Peyer's patch (tissue), 4 donors: ENCODE data around the gene CRELD2. TPM values are rescaled to one million over a fixed set of nuclear protein-coding genes. Genes with fewer than 3 reads are reported as not detected.
"Not testable (repeated sequence)": the region's sequence is repeated elsewhere in the genome, so short reads cannot be mapped to it uniquely, and the experiment has no call there.

Experiments
- DNase-seq, 3 donors: peaks; one replicate each; pipeline ENCODE4 v3.0.0-alpha.2; 2017 to 2019
- H3K27ac ChIP-seq, 4 donors: fragments of 200-600 bp; sonication (generic); one replicate each; pipeline ENCODE4 v1.5.1; 2016 to 2019
- H3K27me3 ChIP-seq, 2 donors: fragments of 200-600 bp; sonication (generic); one replicate each; pipeline ENCODE4 v1.5.1; 2019
- H3K36me3 ChIP-seq, 3 donors: fragments of 200-600 bp; sonication (generic); one replicate each; pipeline ENCODE4 v1.5.1; 2016 to 2019
- H3K4me1 ChIP-seq, 4 donors: fragments of 200-600 bp; sonication (generic); one replicate each; pipeline ENCODE4 v1.5.1; 2016 to 2019
- H3K4me3 ChIP-seq, 4 donors: fragments of 200-600 bp; sonication (generic); 1 replicate in 3 of 4; 2 replicates in 1 of 4; pipeline ENCODE4 v1.5.1; 2016 to 2019; ENCODE audit warnings: mild to moderate bottlenecking in 1 of 4
- H3K9me3 ChIP-seq, 4 donors: fragments of 200-600 bp; sonication (generic); one replicate each; pipeline ENCODE4 v1.5.1; 2016 to 2019; ENCODE audit warnings: mild to moderate bottlenecking in 1 of 4
- CTCF ChIP-seq, 6 experiments: fragments of 450-650 bp in 4 of 6; fragments of 200-600 bp in 2 of 6; sonication (generic) in 1 of 6; IDR thresholded peaks; one replicate each; pipeline ENCODE4 v1.5.1; 2017 to 2019; ENCODE audit warnings: antibody characterized with exemption in 6 of 6, mild to moderate bottlenecking in 3 of 6, moderate library complexity in 1 of 6
- POLR2A ChIP-seq, 2 donors: fragments of 450-650 bp; IDR thresholded peaks; one replicate each; pipeline ENCODE4 v1.5.1; 2017; ENCODE audit warnings: antibody characterized with exemption in 2 of 2, mild to moderate bottlenecking in 2 of 2, moderate library complexity in 2 of 2
- total RNA-seq, 4 donors: library from RNA; depleted of rRNA; stranded (reverse); fragments of >200 nt; gene quantifications; one replicate each; pipeline ENCODE4 v1.1.0, GENCODE V29; 2016

CRELD2 gene
- total RNA-seq, 4 donors from 2014 or later, result 33.3 to 52.0 (median 41.1) TPM

- Histone ChIP-seq H3K27ac (no peak overlapping the region), H3K4me3 (no peak overlapping the region), H3K9me3 (no peaks in the 10 kb centered on the region), H3K4me1 (peaks cover 0 to 21% (median 4%) of the 10 kb centered on the region in 4 donors), H3K27me3 (no peaks in the 10 kb centered on the region), H3K36me3 (no peaks in the 10 kb centered on the region)
- TF ChIP-seq CTCF (IDR thresholded peaks at IDR 0.05), result no peak
- no peak for TF ChIP-seq POLR2A (IDR thresholded peaks at IDR 0.05)
- DNase-seq, result no peak
Observed at GRCh38 chr22:49942565-49943404, 24.4 kb downstream of the CRELD2 start.

- no peak for TF ChIP-seq POLR2A (IDR thresholded peaks at IDR 0.05)
- TF ChIP-seq CTCF (IDR thresholded peaks at IDR 0.05), result no peak
Observed at GRCh38 chr22:49943405-49943765, 25.0 kb downstream of the CRELD2 start.

GRCh38 chr22:49943771-49944398 lies 25.5 kb downstream of the CRELD2 start:
- H3K9me3 ChIP-seq, result no peaks in the 10 kb centered on the region
- H3K27ac ChIP-seq, result peak overlapping the region in 2 of 4 donors; percentile 38 to 76

More at GRCh38 chr22:49943405-49943765, 25.0 kb downstream of the CRELD2 start:
- Histone ChIP-seq H3K4me1 (peaks cover 0 to 24% (median 4%) of the 10 kb centered on the region in 4 donors), H3K9me3 (no peaks in the 10 kb centered on the region), H3K27me3 (no peaks in the 10 kb centered on the region), H3K27ac (peak overlapping the region in 1 of 4 donors; percentile 76), H3K4me3 (no peak overlapping the region), H3K36me3 (no peaks in the 10 kb centered on the region)
- DNase-seq, result no peak

GRCh38 chr22:49944399-49944891 lies 26.0 kb downstream of the CRELD2 start:
- peaks cover 0 to 24% (median 4%) of the 10 kb centered on the region in 4 donors for H3K4me1 ChIP-seq
- no peaks in the 10 kb centered on the region for H3K9me3 ChIP-seq
- H3K4me3 ChIP-seq, result no peak overlapping the region
- peak in 1 of 6 experiments; percentile 3 for TF ChIP-seq CTCF (IDR thresholded peaks at IDR 0.05)
- TF ChIP-seq POLR2A (IDR thresholded peaks at IDR 0.05), result no peak
- H3K36me3 ChIP-seq, result no peaks in the 10 kb centered on the region
- no peak for DNase-seq
- H3K27me3 ChIP-seq, result no peaks in the 10 kb centered on the region
- H3K27ac ChIP-seq, result peak overlapping the region in 2 of 4 donors; percentile 38 to 76

More at GRCh38 chr22:49943771-49944398, 25.5 kb downstream of the CRELD2 start:
- Histone ChIP-seq H3K27me3 (no peaks in the 10 kb centered on the region), H3K36me3 (no peaks in the 10 kb centered on the region), H3K4me1 (peaks cover 0 to 24% (median 4%) of the 10 kb centered on the region in 4 donors), H3K4me3 (no peak overlapping the region)
- TF ChIP-seq CTCF (IDR thresholded peaks at IDR 0.05) (no peak), POLR2A (IDR thresholded peaks at IDR 0.05) (no peak)
- no peak for DNase-seq

- not testable (repeated sequence) for H3K4me3 ChIP-seq, H3K27me3 ChIP-seq, H3K36me3 ChIP-seq, H3K9me3 ChIP-seq, DNase-seq
- peaks cover 0 to 32% (median 9%) of the 10 kb centered on the region in 4 donors for H3K4me1 ChIP-seq
- H3K27ac ChIP-seq, result peak overlapping the region in 2 of 4 donors; percentile 41 to 81
Observed at GRCh38 chr22:49945042-49945794, 26.8 kb downstream of the CRELD2 start.
